MCF 10A (cell line): ENCODE data around the gene SCN2B. TPM values are rescaled to one million over a fixed set of nuclear protein-coding genes. Genes with fewer than 3 reads are reported as not detected.

Source experiments
- Bru-seq: library from RNA; stranded (reverse); fragments of 400-500 nt; gene quantifications from one replicate; lab custom pipeline; 2021; lab: Mats Ljungman, UMichigan
- BruChase-seq, 2 experiments: library from RNA; stranded (reverse); fragments of 400-500 nt; gene quantifications; one replicate each; lab custom pipeline; 2021; lab: Mats Ljungman, UMichigan
- BruUV-seq: library from RNA; stranded (reverse); fragments of 400-500 nt; replicated peaks from 2 replicates; lab custom pipeline; 2021; lab: Mats Ljungman, UMichigan
- CTCF ChIA-PET: fragments of 300-600 bp; sonication (Branson Sonifier 250); formaldehyde crosslinking; extraction: SDS; loops from one replicate; lab custom pipeline; 2021; ENCODE audit warnings: antibody characterized with exemption, inconsistent platforms; lab: Yijun Ruan, JAX
- POLR2A ChIA-PET: fragments of 300-600, 350-650 bp; sonication (Branson Sonifier 250); formaldehyde crosslinking; extraction: SDS; loops from one replicate; lab custom pipeline; 2020; ENCODE audit warnings: antibody characterized with exemption, inconsistent platforms; lab: Yijun Ruan, JAX
- DNase-seq: peaks from one replicate; pipeline ENCODE4 v3.0.0-alpha.2; 2018; ENCODE audit not compliant: unreplicated experiment
- H3K27ac Mint-ChIP-seq: one replicate; pipeline ENCODE4 v1.8.0; 2022; ENCODE audit warnings: mild to moderate bottlenecking, low read depth, mixed read lengths; ENCODE audit not compliant: unreplicated experiment
- H3K27me3 Mint-ChIP-seq: one replicate; pipeline ENCODE4 v1.8.0; 2022; ENCODE audit warnings: mixed read lengths; ENCODE audit not compliant: insufficient read depth, unreplicated experiment
- H3K36me3 Mint-ChIP-seq: one replicate; pipeline ENCODE4 v1.8.0; 2022; ENCODE audit warnings: mild to moderate bottlenecking, moderate library complexity, mixed read lengths; ENCODE audit not compliant: insufficient read depth, unreplicated experiment
- H3K4me1 Mint-ChIP-seq: one replicate; pipeline ENCODE4 v1.8.0; 2022; ENCODE audit warnings: mixed read lengths; ENCODE audit not compliant: insufficient read depth, unreplicated experiment
- H3K4me3 Mint-ChIP-seq: one replicate; pipeline ENCODE4 v1.8.0; 2022; ENCODE audit warnings: mild to moderate bottlenecking, moderate library complexity, mixed read lengths; ENCODE audit not compliant: unreplicated experiment
- H3K9me3 Mint-ChIP-seq: one replicate; pipeline ENCODE4 v1.8.0; 2022; ENCODE audit warnings: mixed read lengths; ENCODE audit not compliant: unreplicated experiment
- intact Hi-C: fragments of 100-400 bp; cut with micrococcal nuclease; formaldehyde crosslinking; loops from 2 replicates; pipeline ENCODE4 v1.14.1; 2022
- long read RNA-seq: library from polyadenylated mRNA; stranded (forward); transcript quantifications from one replicate; pipeline ENCODE4 v2.0.0, GENCODE V29; 2022
- total RNA-seq: library from RNA; stranded (reverse); gene quantifications from 2 replicates; pipeline ENCODE4 v1.2.3, GENCODE V29; 2022
- TF ChIP-seq, protein P1 (sequence below): fragments of 200-600 bp; IDR thresholded peaks from one replicate; pipeline ENCODE4 v1.8.0; 2022; ENCODE audit warnings: antibody characterized with exemption, mild to moderate bottlenecking; ENCODE audit not compliant: unreplicated experiment

Gene SCN2B
- total RNA-seq (not detected in 2 replicates), Bru-seq, nascent RNA (not detected), BruChase-seq, experiment 1, labeled RNA remaining after a 6-hour chase (percentile 6 among the genes with signal in this experiment), BruChase-seq, experiment 2, labeled RNA remaining after a 2-hour chase (not detected)
- long read RNA-seq: 0 reads

- H3K27me3 Mint-ChIP-seq: no peaks in the 10 kb centered on the region
- no peaks in the 10 kb centered on the region for H3K36me3 Mint-ChIP-seq
- H3K9me3 Mint-ChIP-seq: no peaks in the 10 kb centered on the region
- CTCF ChIA-PET: interaction anchor here (0.5 to 0.6 kb wide), 3 partner anchors 16 to 388 kb away, joined by 3 to 4 read pairs (median 4); no protein-coding TSS in a partner anchor
- POLR2A ChIA-PET: interaction anchor here (0.6 to 0.9 kb wide), 2 partner anchors 33 to 83 kb away, joined by 3 read pairs; no protein-coding TSS in a partner anchor
- H3K4me1 Mint-ChIP-seq: peaks cover 8% of the 10 kb centered on the region
- intact Hi-C loops: loop anchor here (10.0 kb wide), 1 partner anchor 371 kb away; no protein-coding TSS in a partner anchor
- no peak within 1 kb of the TSS for H3K4me3 Mint-ChIP-seq
- no peak within 1 kb of the TSS for H3K27ac Mint-ChIP-seq
- TF ChIP-seq, protein P1, sequence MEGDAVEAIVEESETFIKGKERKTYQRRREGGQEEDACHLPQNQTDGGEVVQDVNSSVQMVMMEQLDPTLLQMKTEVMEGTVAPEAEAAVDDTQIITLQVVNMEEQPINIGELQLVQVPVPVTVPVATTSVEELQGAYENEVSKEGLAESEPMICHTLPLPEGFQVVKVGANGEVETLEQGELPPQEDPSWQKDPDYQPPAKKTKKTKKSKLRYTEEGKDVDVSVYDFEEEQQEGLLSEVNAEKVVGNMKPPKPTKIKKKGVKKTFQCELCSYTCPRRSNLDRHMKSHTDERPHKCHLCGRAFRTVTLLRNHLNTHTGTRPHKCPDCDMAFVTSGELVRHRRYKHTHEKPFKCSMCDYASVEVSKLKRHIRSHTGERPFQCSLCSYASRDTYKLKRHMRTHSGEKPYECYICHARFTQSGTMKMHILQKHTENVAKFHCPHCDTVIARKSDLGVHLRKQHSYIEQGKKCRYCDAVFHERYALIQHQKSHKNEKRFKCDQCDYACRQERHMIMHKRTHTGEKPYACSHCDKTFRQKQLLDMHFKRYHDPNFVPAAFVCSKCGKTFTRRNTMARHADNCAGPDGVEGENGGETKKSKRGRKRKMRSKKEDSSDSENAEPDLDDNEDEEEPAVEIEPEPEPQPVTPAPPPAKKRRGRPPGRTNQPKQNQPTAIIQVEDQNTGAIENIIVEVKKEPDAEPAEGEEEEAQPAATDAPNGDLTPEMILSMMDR: no peak
- BruUV-seq: no TSS peak
- DNase-seq: no peak
These were observed at the start of gene SCN2B for GRCh38 chr11:118175993-118176777. Gene SCN2B, minus strand, starts transcription at chr11:118176639. Its CDS starts 208 bp downstream, at chr11:118176431.

DNA sequence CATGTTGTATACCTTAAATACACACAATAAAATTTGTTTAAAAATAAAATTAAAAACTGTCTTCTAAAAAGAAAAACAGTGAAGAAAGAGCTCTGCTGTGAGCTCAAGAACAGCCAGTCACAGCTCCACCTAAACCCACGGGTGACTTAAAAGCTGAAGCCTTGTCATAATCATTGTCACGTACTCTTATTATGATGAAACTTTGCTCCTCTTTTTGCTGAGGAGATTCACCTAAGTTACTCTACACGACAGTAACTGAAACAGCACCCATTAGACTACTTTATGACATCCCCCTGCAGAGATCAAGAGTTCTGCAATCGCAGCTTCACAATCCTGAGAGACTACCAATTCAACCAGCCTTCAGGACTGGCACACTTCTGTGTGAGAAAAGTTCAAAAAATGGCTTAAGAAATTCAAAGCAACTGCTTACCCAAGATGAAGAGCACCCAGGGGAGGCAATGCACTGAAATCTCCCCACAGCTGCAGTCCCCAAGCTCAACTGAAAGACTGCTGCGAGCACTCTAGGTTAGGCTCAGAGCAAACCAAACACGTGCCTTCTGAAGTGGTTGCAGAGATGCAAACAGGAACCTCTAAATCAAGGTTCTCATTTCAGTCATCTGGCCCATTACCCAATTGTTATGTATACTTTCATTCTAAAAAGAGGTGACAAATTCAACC, 48.2 kb upstream of the SCN2B start, which contains the start of gene JAML:
TSS of gene JAML (minus strand) at position 501 of the 678 bp plus-strand sequence. CDS start 10,145 bp downstream, outside the sequence.
- no peak within 1 kb of the TSS for H3K27ac Mint-ChIP-seq
- no peak within 1 kb of the TSS for H3K4me3 Mint-ChIP-seq
- peaks cover 20% of the 10 kb centered on the region for H3K36me3 Mint-ChIP-seq
- no peaks in the 10 kb centered on the region for H3K4me1 Mint-ChIP-seq
- POLR2A ChIA-PET: interaction anchor here (1.0 kb wide), 1 partner anchor 8 kb away, joined by 3 read pairs; no protein-coding TSS in a partner anchor
- BruUV-seq: TSS peak; percentile 8
- H3K9me3 Mint-ChIP-seq: no peaks in the 10 kb centered on the region
- TF ChIP-seq, protein P1: no peak
- intact Hi-C loops: no loop called here
- peaks cover 9% of the 10 kb centered on the region for H3K27me3 Mint-ChIP-seq
- no peak for DNase-seq
- CTCF ChIA-PET: interaction anchor here (0.6 to 0.9 kb wide), 2 partner anchors 26 to 203 kb away, joined by 3 read pairs; no protein-coding TSS in a partner anchor

- H3K36me3 Mint-ChIP-seq: peaks cover 14% of the 10 kb centered on the region
- peaks cover 15% of the 10 kb centered on the region for H3K27me3 Mint-ChIP-seq
- no peak overlapping the region for H3K27ac Mint-ChIP-seq
- H3K4me1 Mint-ChIP-seq: no peaks in the 10 kb centered on the region
- no peaks in the 10 kb centered on the region for H3K9me3 Mint-ChIP-seq
- TF ChIP-seq, protein P1: no peak
- no peak overlapping the region for H3K4me3 Mint-ChIP-seq
- ChIA-PET CTCF (interaction anchor here (0.6 kb wide), 1 partner anchor 204 kb away, joined by 3 read pairs; no protein-coding TSS in a partner anchor), POLR2A (no interaction called here)
- no peak for DNase-seq
- intact Hi-C loops: no loop called here
- no TSS peak for BruUV-seq
These were observed 47.6 kb upstream of the SCN2B start for GRCh38 chr11:118223992-118224391.
